Measurements from ENCODE around the gene LEMD2. TPM values are rescaled to one million over a fixed set of nuclear protein-coding genes. Genes with fewer than 3 reads are reported as not detected.

Gene LEMD2
- total RNA-seq, 4 donors from 2014 or later: 50.0 to 76.6 (median 64.6) TPM

- WGBS, 2 donors: 84 to 91% methylated on average over 7 of the region's 7 CpGs
- Histone ChIP-seq H3K27ac (no peak overlapping the region), H3K4me1 (no peaks in the 10 kb centered on the region), H3K27me3 (no peaks in the 10 kb centered on the region), H3K9me3 (no peaks in the 10 kb centered on the region), H3K4me3 (replicated peaks in 1 of 3) (no peak overlapping the region), H3K36me3 (peaks cover 80 to 95% of the 10 kb centered on the region in 2 donors)
- intact Hi-C loops (cut with DNase I): loop anchor here (10.0 kb wide), 1 partner anchor 46 kb away; no protein-coding TSS in a partner anchor
- TF ChIP-seq POLR2A (IDR thresholded peaks at IDR 0.05): no peak
- TF ChIP-seq CTCF (IDR thresholded peaks at IDR 0.05): no peak
- no peak for DNase-seq
These were observed 9.6 kb downstream of the LEMD2 start for GRCh38 chr6:33779290-33779689.

GRCh38 chr6:33778444-33779121, 10.3 kb downstream of the LEMD2 start:
- no peak for DNase-seq
- H3K4me3 ChIP-seq (replicated peaks in 1 of 3): no peak overlapping the region
- H3K27me3 ChIP-seq: no peaks in the 10 kb centered on the region
- intact Hi-C loops (cut with DNase I): loop anchor here (10.0 kb wide), 1 partner anchor 46 kb away; no protein-coding TSS in a partner anchor
- no peak for TF ChIP-seq POLR2A (IDR thresholded peaks at IDR 0.05)
- TF ChIP-seq CTCF (IDR thresholded peaks at IDR 0.05): no peak
- H3K27ac ChIP-seq: no peak overlapping the region
- 84% methylated on average over 11 to 12 of the region's 12 CpGs for WGBS, 2 donors
- no peaks in the 10 kb centered on the region for H3K9me3 ChIP-seq
- no peaks in the 10 kb centered on the region for H3K4me1 ChIP-seq
- peaks cover 75 to 91% of the 10 kb centered on the region in 2 donors for H3K36me3 ChIP-seq

GRCh38 chr6:33777398-33778388, 11.2 kb downstream of the LEMD2 start:
- Histone ChIP-seq H3K27ac (no peak overlapping the region), H3K4me1 (no peaks in the 10 kb centered on the region), H3K4me3 (replicated peaks in 1 of 3) (no peak overlapping the region), H3K36me3 (peaks cover 73 to 91% of the 10 kb centered on the region in 2 donors), H3K9me3 (no peaks in the 10 kb centered on the region), H3K27me3 (no peaks in the 10 kb centered on the region)
- no peak for DNase-seq
- intact Hi-C loops (cut with DNase I): loop anchor here (10.0 kb wide), 1 partner anchor 47 kb away; no protein-coding TSS in a partner anchor
- TF ChIP-seq CTCF (IDR thresholded peaks at IDR 0.05): no peak
- TF ChIP-seq POLR2A (IDR thresholded peaks at IDR 0.05): no peak
- WGBS, 2 donors: 88 to 91% methylated on average over 21 to 25 of the region's 25 CpGs

GRCh38 chr6:33776764-33777163, 12.2 kb downstream of the LEMD2 start:
- 81 to 85% methylated on average over 7 to 11 of the region's 13 CpGs for WGBS, 2 donors
- Histone ChIP-seq H3K9me3 (no peaks in the 10 kb centered on the region), H3K4me3 (replicated peaks in 1 of 3) (no peak overlapping the region), H3K36me3 (peaks cover 74 to 90% of the 10 kb centered on the region in 2 donors), H3K4me1 (peaks cover 4 to 8% of the 10 kb centered on the region in 2 donors), H3K27ac (no peak overlapping the region), H3K27me3 (no peaks in the 10 kb centered on the region)
- intact Hi-C loops (cut with DNase I): loop anchor here (10.0 kb wide), 1 partner anchor 48 kb away; no protein-coding TSS in a partner anchor
- DNase-seq: no peak
- TF ChIP-seq POLR2A (IDR thresholded peaks at IDR 0.05) (no peak), CTCF (IDR thresholded peaks at IDR 0.05) (no peak)

All from thyroid gland (tissue), 4 donors.